Mesendoderm (in vitro differentiated cells): Measurements from ENCODE around the gene FAM98C.
"Not testable (repeated sequence)": the region's sequence is repeated elsewhere in the genome, so short reads cannot be mapped to it uniquely, and the experiment has no call there.

Experiments
- DNase-seq: peaks from one replicate; pipeline ENCODE4 v3.0.0; 2013
- H2AK5ac ChIP-seq: 2 replicates; pipeline ENCODE4 v1.6.1; 2013; ENCODE audit warnings: low read length, inconsistent platforms
- H2BK120ac ChIP-seq: 2 replicates; pipeline ENCODE4 v1.6.1; 2013; ENCODE audit warnings: low read depth, mild to moderate bottlenecking, low read length, moderate library complexity, mixed read lengths
- H2BK15ac ChIP-seq: replicated peaks from 2 replicates; pipeline ENCODE4 v1.6.1; 2013; ENCODE audit warnings: low read depth, mild to moderate bottlenecking, moderate library complexity
- H2BK5ac ChIP-seq: 2 replicates; pipeline ENCODE4 v1.6.1; 2013; ENCODE audit warnings: low read length, inconsistent platforms
- H3K18ac ChIP-seq: 2 replicates; pipeline ENCODE4 v1.6.1; 2013; ENCODE audit warnings: mild to moderate bottlenecking, low read length, mixed read lengths
- H3K23ac ChIP-seq: one replicate; pipeline ENCODE4 v1.6.1; 2013; ENCODE audit warnings: low read length
- H3K27ac ChIP-seq: 2 replicates; pipeline ENCODE4 v1.5.1; 2013; ENCODE audit warnings: low read depth, mild to moderate bottlenecking, inconsistent platforms, low read length, moderate library complexity
- H3K27me3 ChIP-seq: 2 replicates; pipeline ENCODE4 v1.6.1; 2013; ENCODE audit warnings: low read length, control low read depth, mild to moderate bottlenecking, inconsistent platforms; ENCODE audit not compliant: insufficient read depth, poor library complexity
- H3K36me3 ChIP-seq: 2 replicates; pipeline ENCODE4 v1.6.1; 2013; ENCODE audit warnings: low read length, inconsistent platforms; ENCODE audit not compliant: control insufficient read depth, insufficient read depth
- H3K4ac ChIP-seq: one replicate; pipeline ENCODE4 v1.6.1; 2013; ENCODE audit warnings: low read depth, mild to moderate bottlenecking, low read length, moderate library complexity
- H3K4me1 ChIP-seq: 2 replicates; pipeline ENCODE4 v1.6.1; 2013; ENCODE audit warnings: low read depth, low read length, inconsistent platforms; ENCODE audit not compliant: control insufficient read depth
- H3K4me2 ChIP-seq: 2 replicates; pipeline ENCODE4 v1.6.1; 2013; ENCODE audit warnings: low read length
- H3K4me3 ChIP-seq: 2 replicates; pipeline ENCODE4 v1.5.1; 2013; ENCODE audit warnings: mild to moderate bottlenecking, low read length
- H3K56ac ChIP-seq: one replicate; pipeline ENCODE4 v1.6.1; 2013; ENCODE audit warnings: low read length
- H3K79me1 ChIP-seq: 2 replicates; pipeline ENCODE4 v1.6.1; 2013; ENCODE audit warnings: low read length, inconsistent platforms
- H3K79me2 ChIP-seq: 2 replicates; pipeline ENCODE4 v1.6.1; 2013; ENCODE audit warnings: mild to moderate bottlenecking, low read length; ENCODE audit not compliant: control insufficient read depth, insufficient read depth
- H3K9ac ChIP-seq: 2 replicates; pipeline ENCODE4 v1.6.1; 2013; ENCODE audit warnings: low read length, inconsistent platforms
- H4K5ac ChIP-seq: one replicate; pipeline ENCODE4 v1.6.1; 2013; ENCODE audit warnings: low read length
- H4K8ac ChIP-seq: one replicate; pipeline ENCODE4 v1.6.1; 2013; ENCODE audit warnings: low read depth, mild to moderate bottlenecking, control low read depth, low read length, moderate library complexity
- WGBS: extraction: QIAGEN DNeasy Blood & Tissue Kit; methylation state at CpG from one replicate; pipeline ENCODE4 v1.1.7; 2013; ENCODE audit warnings: low lambda C conversion rate, missing lambda C conversion rate; ENCODE audit not compliant: insufficient coverage; ENCODE audit errors: extremely low coverage; 5-methylcytosine and 5-hydroxymethylcytosine counted together

FAM98C gene

GRCh38 chr19:38405276-38405675, 2.4 kb downstream of the FAM98C start:
- WGBS, result no CpG with 5 or more reads among the region's 8 CpGs
- H3K27ac ChIP-seq, result no peak overlapping the region
- no peak overlapping the region for H3K23ac ChIP-seq
- no peak overlapping the region for H2BK5ac ChIP-seq
- H3K79me1 ChIP-seq, result no peaks in the 10 kb centered on the region
- H2BK120ac ChIP-seq, result no peak overlapping the region
- no peak overlapping the region for H3K9ac ChIP-seq
- H3K79me2 ChIP-seq, result no peaks in the 10 kb centered on the region
- H3K4me3 ChIP-seq, result no peak overlapping the region
- no peak overlapping the region for H4K8ac ChIP-seq
- H3K4ac ChIP-seq, result no peak overlapping the region
- no peak overlapping the region for H2BK15ac ChIP-seq
- H3K56ac ChIP-seq, result no peak overlapping the region
- no peak overlapping the region for H2AK5ac ChIP-seq
- DNase-seq, result no peak
- no peak overlapping the region for H3K4me2 ChIP-seq
- no peaks in the 10 kb centered on the region for H3K27me3 ChIP-seq
- no peak overlapping the region for H4K5ac ChIP-seq
- H3K18ac ChIP-seq, result no peak overlapping the region
- H3K4me1 ChIP-seq, result no peaks in the 10 kb centered on the region
- no peaks in the 10 kb centered on the region for H3K36me3 ChIP-seq

- Histone ChIP-seq H3K23ac (no peak overlapping the region), H2BK120ac (no peak overlapping the region), H2BK5ac (no peak overlapping the region), H2BK15ac (no peak overlapping the region), H3K4me1 (no peaks in the 10 kb centered on the region), H3K4me2 (no peak overlapping the region), H2AK5ac (no peak overlapping the region), H3K4me3 (no peak overlapping the region), H4K8ac (no peak overlapping the region), H3K27me3 (no peaks in the 10 kb centered on the region), H3K79me1 (no peaks in the 10 kb centered on the region), H3K56ac (no peak overlapping the region), H3K18ac (no peak overlapping the region), H3K36me3 (no peaks in the 10 kb centered on the region), H3K79me2 (no peaks in the 10 kb centered on the region), H3K27ac (no peak overlapping the region), H4K5ac (no peak overlapping the region), H3K9ac (no peak overlapping the region), H3K4ac (no peak overlapping the region)
- WGBS, result no CpG with 5 or more reads among the region's 7 CpGs
- no peak for DNase-seq
These were observed 6.8 kb downstream of the FAM98C start for GRCh38 chr19:38409631-38410133.

- H4K8ac ChIP-seq, result not testable (repeated sequence)
These were observed 7.5 kb downstream of the FAM98C start for GRCh38 chr19:38410407-38410806.

GRCh38 chr19:38411041-38411712, 8.3 kb downstream of the FAM98C start:
- no peak overlapping the region for H2AK5ac ChIP-seq
- no peak for DNase-seq
- no peak overlapping the region for H3K4me2 ChIP-seq
- no peak overlapping the region for H4K5ac ChIP-seq
- H3K4me1 ChIP-seq, result no peaks in the 10 kb centered on the region
- no peak overlapping the region for H3K9ac ChIP-seq
- no peak overlapping the region for H2BK120ac ChIP-seq
- no peak overlapping the region for H3K56ac ChIP-seq
- no peaks in the 10 kb centered on the region for H3K79me2 ChIP-seq
- H3K27ac ChIP-seq, result no peak overlapping the region
- H3K27me3 ChIP-seq, result no peaks in the 10 kb centered on the region
- H3K36me3 ChIP-seq, result no peaks in the 10 kb centered on the region
- no peak overlapping the region for H4K8ac ChIP-seq
- H3K23ac ChIP-seq, result no peak overlapping the region
- no peak overlapping the region for H2BK15ac ChIP-seq
- H3K4ac ChIP-seq, result no peak overlapping the region
- no peak overlapping the region for H2BK5ac ChIP-seq
- H3K4me3 ChIP-seq, result no peak overlapping the region
- H3K79me1 ChIP-seq, result no peaks in the 10 kb centered on the region
- no peak overlapping the region for H3K18ac ChIP-seq
- WGBS, result no CpG with 5 or more reads among the region's 13 CpGs

More at GRCh38 chr19:38410407-38410806, 7.5 kb downstream of the FAM98C start:
- H2BK120ac ChIP-seq, H3K4me3 ChIP-seq, H2BK15ac ChIP-seq, H3K4ac ChIP-seq, H3K79me2 ChIP-seq, H3K27me3 ChIP-seq, H3K9ac ChIP-seq, H3K4me2 ChIP-seq, H3K18ac ChIP-seq, H3K27ac ChIP-seq, H3K4me1 ChIP-seq, H2AK5ac ChIP-seq, H4K5ac ChIP-seq, H3K79me1 ChIP-seq, H3K23ac ChIP-seq, H2BK5ac ChIP-seq, H3K56ac ChIP-seq, H3K36me3 ChIP-seq, DNase-seq: not testable (repeated sequence)
- WGBS, result no CpG with 5 or more reads among the region's 6 CpGs

- not testable (repeated sequence) for H3K23ac ChIP-seq, H2BK120ac ChIP-seq, H3K18ac ChIP-seq, H3K9ac ChIP-seq, H2BK15ac ChIP-seq, H3K79me2 ChIP-seq, H2BK5ac ChIP-seq, H3K4ac ChIP-seq, H3K27me3 ChIP-seq, H2AK5ac ChIP-seq, DNase-seq, H3K56ac ChIP-seq, H3K4me1 ChIP-seq, H3K36me3 ChIP-seq, H3K27ac ChIP-seq, H4K5ac ChIP-seq, H3K4me3 ChIP-seq, H3K79me1 ChIP-seq, H4K8ac ChIP-seq, H3K4me2 ChIP-seq
- WGBS, result no CpG with 5 or more reads among the region's 5 CpGs
These were observed 9.0 kb downstream of the FAM98C start for GRCh38 chr19:38411898-38412297.

- Histone ChIP-seq H3K4me1 (no peaks in the 10 kb centered on the region), H3K56ac (no peak overlapping the region), H2BK120ac (no peak overlapping the region), H3K27ac (no peak overlapping the region), H3K79me1 (no peaks in the 10 kb centered on the region), H3K4ac (no peak overlapping the region), H3K27me3 (no peaks in the 10 kb centered on the region), H2BK5ac (no peak overlapping the region), H3K9ac (no peak overlapping the region), H3K4me3 (no peak overlapping the region), H3K23ac (no peak overlapping the region), H3K79me2 (no peaks in the 10 kb centered on the region), H3K36me3 (no peaks in the 10 kb centered on the region), H2AK5ac (no peak overlapping the region), H3K4me2 (no peak overlapping the region), H4K8ac (no peak overlapping the region), H2BK15ac (no peak overlapping the region), H4K5ac (no peak overlapping the region), H3K18ac (no peak overlapping the region)
- no peak for DNase-seq
- WGBS, result no CpG with 5 or more reads among the region's 8 CpGs
These were observed 9.6 kb downstream of the FAM98C start for GRCh38 chr19:38412491-38412890.
